Lung (tissue), 12 donors: ENCODE data around the gene CORO7. TPM values are rescaled to one million over a fixed set of nuclear protein-coding genes. Genes with fewer than 3 reads are reported as not detected.

Experiments
- ATAC-seq: fragments of 200-7000 bp; cut with Tn5 transposase; one replicate; pipeline ENCODE4 v1.9.1; 2020; ENCODE audit warnings: moderate number of reproducible peaks; ENCODE audit not compliant: insufficient read depth, low FRiP score
- DNase-seq, 3 donors: peaks; one replicate each; pipeline ENCODE4 v3.0.0-alpha.2; 2013 to 2017
- H3K27ac ChIP-seq, 2 donors: one replicate each; pipeline ENCODE4 v1.5.1; 2013; ENCODE audit warnings: mild to moderate bottlenecking in 2 of 2, moderate library complexity in 2 of 2, control low read depth in 1 of 2, inconsistent platforms in 1 of 2, low read depth in 1 of 2, low read length in 1 of 2
- H3K27me3 ChIP-seq, 3 donors: one replicate each; pipeline ENCODE4 v1.5.1; 2013; ENCODE audit warnings: low read length in 2 of 3; ENCODE audit not compliant: control insufficient read depth in 3 of 3, insufficient read depth in 3 of 3
- H3K36me3 ChIP-seq, 4 donors: one replicate each; pipeline ENCODE4 v1.5.1; 2013; ENCODE audit warnings: low read length in 4 of 4, mild to moderate bottlenecking in 1 of 4, moderate library complexity in 1 of 4; ENCODE audit not compliant: control insufficient read depth in 4 of 4, insufficient read depth in 4 of 4
- H3K4me1 ChIP-seq, 5 donors: one replicate each; pipeline ENCODE4 v1.5.1; 2013; ENCODE audit warnings: low read length in 5 of 5, mild to moderate bottlenecking in 2 of 5, moderate library complexity in 1 of 5; ENCODE audit not compliant: control insufficient read depth in 5 of 5, insufficient read depth in 5 of 5
- H3K4me3 ChIP-seq: one replicate; pipeline ENCODE4 v1.5.1; 2013; ENCODE audit warnings: mild to moderate bottlenecking, control low read depth, moderate library complexity
- H3K9ac ChIP-seq, 2 donors: one replicate each; pipeline ENCODE4 v1.5.1; 2013; ENCODE audit warnings: low read length in 2 of 2, control low read depth in 1 of 2; ENCODE audit not compliant: insufficient read depth in 1 of 2
- H3K9me3 ChIP-seq, 4 donors: one replicate each; pipeline ENCODE4 v1.5.1; 2013; ENCODE audit warnings: low read length in 3 of 4, mild to moderate bottlenecking in 1 of 4, moderate library complexity in 1 of 4; ENCODE audit not compliant: control insufficient read depth in 4 of 4, insufficient read depth in 3 of 4
- WGBS, 2 donors: extraction: QIAGEN DNeasy Blood & Tissue Kit; methylation state at CpG; one replicate each; pipeline ENCODE4 v1.1.7; 2013; 5-methylcytosine and 5-hydroxymethylcytosine counted together
- polyA plus RNA-seq, 2 donors: library from polyadenylated mRNA; stranded (reverse); fragments of 200-250 nt; gene quantifications; one replicate each; pipeline ENCODE4 v1.2.1, GENCODE V29; 2013
- total RNA-seq, 2 donors: library from RNA; depleted of rRNA in 1 of 2; stranded (reverse); fragments of >200 nt in 1 of 2; gene quantifications; one replicate each; pipeline ENCODE4 v1.2.1, GENCODE V29; 2014 to 2021
- TF ChIP-seq, protein P1 (sequence below): IDR thresholded peaks from 2 replicates; pipeline ENCODE4 v1.5.1; 2012; ENCODE audit warnings: mild to moderate bottlenecking; ENCODE audit errors: control extremely low read depth, extremely low read depth
- donor health status: control.
- donor health status: control.
- donor health status: Bipolar disorder and iron deficiency.
- donor health status: healthy.
- donor health status: DM: yes; HTN: yes; CAD: no.

Gene CORO7
- total and polyA plus RNA-seq, 4 donors, result 27.8 to 86.2 (median 46.1) TPM

DNA sequence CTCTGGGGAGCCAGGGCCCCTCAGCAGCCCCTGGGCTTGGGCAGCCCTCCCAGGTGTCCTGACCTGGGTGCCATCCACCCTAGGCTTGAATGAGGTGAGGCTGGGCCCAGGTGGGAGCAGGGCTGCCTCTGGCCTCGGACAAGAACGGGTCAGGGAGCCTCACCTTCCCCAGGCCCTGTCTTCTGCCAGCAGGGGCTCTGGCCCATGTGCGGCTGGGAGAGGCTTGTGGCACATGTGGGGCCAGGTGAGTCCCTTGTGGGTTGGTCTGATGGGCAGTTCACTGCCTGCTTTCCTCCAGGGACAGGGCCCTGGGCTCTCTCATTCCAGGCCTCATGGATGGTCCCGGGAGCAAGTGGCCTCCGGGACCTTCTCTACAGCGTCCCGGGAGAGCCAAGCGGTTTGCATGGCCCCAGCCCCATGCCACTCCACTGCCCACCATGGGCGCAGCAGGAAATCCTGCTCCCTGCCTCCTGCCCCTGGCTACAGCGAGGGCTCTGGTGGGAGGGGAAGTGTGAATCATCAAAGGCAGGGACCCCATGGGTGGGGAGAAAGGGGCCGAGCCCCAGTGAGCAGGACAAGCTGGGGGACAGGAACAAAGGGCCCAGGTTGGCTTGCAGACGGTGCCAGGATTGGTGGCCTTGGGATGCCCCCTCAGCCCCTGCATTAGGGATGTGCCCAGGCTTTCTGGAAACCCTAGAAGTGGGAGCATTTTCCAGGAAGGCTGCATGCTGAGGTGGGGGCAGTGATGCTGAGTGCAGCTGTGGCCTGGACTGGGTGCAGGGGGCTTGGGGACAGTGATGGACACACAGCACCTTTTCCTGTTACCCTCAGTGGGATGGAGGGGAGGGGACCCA lies 32.6 kb downstream of the CORO7 start:
- Histone ChIP-seq H3K9ac (no peak overlapping the region), H3K27me3 (no peaks in the 10 kb centered on the region), H3K4me3 (no peak overlapping the region), H3K27ac (no peak overlapping the region), H3K4me1 (peaks cover 0 to 13% (median 0%) of the 10 kb centered on the region in 5 donors), H3K9me3 (no peaks in the 10 kb centered on the region), H3K36me3 (peaks cover 0 to 63% (median 6%) of the 10 kb centered on the region in 4 donors)
- TF ChIP-seq, protein P1, sequence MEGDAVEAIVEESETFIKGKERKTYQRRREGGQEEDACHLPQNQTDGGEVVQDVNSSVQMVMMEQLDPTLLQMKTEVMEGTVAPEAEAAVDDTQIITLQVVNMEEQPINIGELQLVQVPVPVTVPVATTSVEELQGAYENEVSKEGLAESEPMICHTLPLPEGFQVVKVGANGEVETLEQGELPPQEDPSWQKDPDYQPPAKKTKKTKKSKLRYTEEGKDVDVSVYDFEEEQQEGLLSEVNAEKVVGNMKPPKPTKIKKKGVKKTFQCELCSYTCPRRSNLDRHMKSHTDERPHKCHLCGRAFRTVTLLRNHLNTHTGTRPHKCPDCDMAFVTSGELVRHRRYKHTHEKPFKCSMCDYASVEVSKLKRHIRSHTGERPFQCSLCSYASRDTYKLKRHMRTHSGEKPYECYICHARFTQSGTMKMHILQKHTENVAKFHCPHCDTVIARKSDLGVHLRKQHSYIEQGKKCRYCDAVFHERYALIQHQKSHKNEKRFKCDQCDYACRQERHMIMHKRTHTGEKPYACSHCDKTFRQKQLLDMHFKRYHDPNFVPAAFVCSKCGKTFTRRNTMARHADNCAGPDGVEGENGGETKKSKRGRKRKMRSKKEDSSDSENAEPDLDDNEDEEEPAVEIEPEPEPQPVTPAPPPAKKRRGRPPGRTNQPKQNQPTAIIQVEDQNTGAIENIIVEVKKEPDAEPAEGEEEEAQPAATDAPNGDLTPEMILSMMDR, result no peak
- WGBS, 2 donors, result 82 to 92% methylated on average over 12 of the region's 12 CpGs
- no peak for DNase-seq
- no peak for ATAC-seq

DNA sequence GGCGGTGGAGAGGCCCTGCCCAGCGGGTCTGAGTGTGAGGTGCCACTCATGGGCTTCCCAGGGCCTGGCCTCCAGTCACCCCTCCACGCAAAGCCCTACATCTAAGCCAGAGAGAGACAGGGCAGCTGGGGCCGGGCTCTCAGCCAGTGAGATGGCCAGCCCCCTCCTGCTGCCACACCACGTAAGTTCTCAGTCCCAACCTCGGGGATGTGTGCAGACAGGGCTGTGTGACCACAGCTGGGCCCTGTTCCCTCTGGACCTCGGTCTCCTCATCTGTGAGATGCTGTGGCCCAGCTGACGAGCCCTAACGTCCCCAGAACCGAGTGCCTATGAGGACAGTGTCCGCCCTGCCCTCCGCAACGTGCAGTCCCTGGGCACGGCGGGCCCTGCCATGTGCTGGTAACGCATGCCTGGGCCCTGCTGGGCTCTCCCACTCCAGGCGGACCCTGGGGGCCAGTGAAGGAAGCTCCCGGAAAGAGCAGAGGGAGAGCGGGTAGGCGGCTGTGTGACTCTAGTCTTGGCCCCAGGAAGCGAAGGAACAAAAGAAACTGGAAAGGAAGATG lies 33.5 kb downstream of the CORO7 start:
- TF ChIP-seq, protein P1, result no peak
- no peaks in the 10 kb centered on the region for H3K9me3 ChIP-seq
- no peak overlapping the region for H3K9ac ChIP-seq
- DNase-seq (no peak), ATAC-seq (no peak)
- peaks cover 0 to 61% (median 6%) of the 10 kb centered on the region in 4 donors for H3K36me3 ChIP-seq
- H3K4me1 ChIP-seq, result peaks cover 0 to 6% (median 0%) of the 10 kb centered on the region in 5 donors
- no peaks in the 10 kb centered on the region for H3K27me3 ChIP-seq
- no peak overlapping the region for H3K27ac ChIP-seq
- 88 to 92% methylated on average over 21 of the region's 21 CpGs for WGBS, 2 donors
- H3K4me3 ChIP-seq, result no peak overlapping the region

DNA sequence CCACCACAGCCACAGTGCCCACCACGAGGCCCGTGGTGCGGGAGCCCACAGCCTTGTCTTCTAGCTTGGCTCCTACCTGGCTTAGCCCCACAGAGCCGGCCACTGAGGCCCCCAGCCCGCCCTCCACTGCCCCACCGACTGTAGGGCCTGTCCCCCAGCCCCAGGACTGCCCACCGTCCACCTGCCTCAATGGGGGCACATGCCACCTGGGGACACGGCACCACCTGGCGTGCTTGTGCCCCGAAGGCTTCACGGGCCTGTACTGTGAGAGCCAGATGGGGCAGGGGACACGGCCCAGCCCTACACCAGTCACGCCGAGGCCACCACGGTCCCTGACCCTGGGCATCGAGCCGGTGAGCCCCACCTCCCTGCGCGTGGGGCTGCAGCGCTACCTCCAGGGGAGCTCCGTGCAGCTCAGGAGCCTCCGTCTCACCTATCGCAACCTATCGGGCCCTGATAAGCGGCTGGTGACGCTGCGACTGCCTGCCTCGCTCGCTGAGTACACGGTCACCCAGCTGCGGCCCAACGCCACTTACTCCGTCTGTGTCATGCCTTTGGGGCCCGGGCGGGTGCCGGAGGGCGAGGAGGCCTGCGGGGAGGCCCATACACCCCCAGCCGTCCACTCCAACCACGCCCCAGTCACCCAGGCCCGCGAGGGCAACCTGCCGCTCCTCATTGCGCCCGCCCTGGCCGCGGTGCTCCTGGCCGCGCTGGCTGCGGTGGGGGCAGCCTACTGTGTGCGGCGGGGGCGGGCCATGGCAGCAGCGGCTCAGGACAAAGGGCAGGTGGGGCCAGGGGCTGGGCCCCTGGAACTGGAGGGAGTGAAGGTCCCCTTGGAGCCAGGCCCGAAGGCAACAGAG lies 34.2 kb downstream of the CORO7 start:
- TF ChIP-seq, protein P1, result no peak
- H3K27ac ChIP-seq, result no peak overlapping the region
- no peaks in the 10 kb centered on the region for H3K9me3 ChIP-seq
- H3K4me1 ChIP-seq, result peaks cover 0 to 10% (median 0%) of the 10 kb centered on the region in 5 donors
- H3K27me3 ChIP-seq, result no peaks in the 10 kb centered on the region
- H3K36me3 ChIP-seq, result peaks cover 0 to 56% (median 7%) of the 10 kb centered on the region in 4 donors
- no peak overlapping the region for H3K9ac ChIP-seq
- 94% methylated on average over 47 to 55 of the region's 55 CpGs for WGBS, 2 donors
- H3K4me3 ChIP-seq, result no peak overlapping the region
- ATAC-seq (no peak), DNase-seq (no peak)
